A673 (cell line): ENCODE data around the gene HEXA. TPM values are rescaled to one million over a fixed set of nuclear protein-coding genes. Genes with fewer than 3 reads are reported as not detected.
"Not testable (repeated sequence)": the region's sequence is repeated elsewhere in the genome, so short reads cannot be mapped to it uniquely, and the experiment has no call there.

ENCODE experiments used
- BruUV-seq: library from RNA; stranded (reverse); fragments of 400-500 nt; replicated peaks from 2 replicates; lab custom pipeline; 2021; lab: Mats Ljungman, UMichigan
- CTCF ChIA-PET: fragments of 300-600 bp; sonication (Branson Sonifier 250); formaldehyde crosslinking; loops from one replicate; lab custom pipeline; 2022; ENCODE audit warnings: antibody characterized with exemption; lab: Charles Lee
- POLR2A ChIA-PET: fragments of 300-600 bp; sonication (Branson Sonifier 250); formaldehyde crosslinking; loops from one replicate; lab custom pipeline; 2022; ENCODE audit warnings: antibody characterized with exemption; ENCODE audit not compliant: low non-redundant PET; lab: Charles Lee
- DNase-seq: peaks from one replicate; pipeline ENCODE4 v3.0.0-alpha.2; 2015; ENCODE audit warnings: low spot score
- H3K27ac ChIP-seq: fragments of 200-600 bp; sonication (generic); 2 replicates; pipeline ENCODE4 v1.5.1; 2016; ENCODE audit warnings: mixed run types, low read depth, mild to moderate bottlenecking, mixed read lengths, antibody characterized with exemption, low read length; ENCODE audit not compliant: poor library complexity, severe bottlenecking
- H3K27me3 ChIP-seq: fragments of 200-600 bp; sonication (generic); replicated peaks from 2 replicates; pipeline ENCODE4 v1.6.1; 2017; ENCODE audit warnings: mixed run types, low read depth, mild to moderate bottlenecking, mixed read lengths, antibody characterized with exemption, low read length; ENCODE audit not compliant: insufficient read depth, poor library complexity
- H3K36me3 ChIP-seq: fragments of 200-600 bp; sonication (generic); 2 replicates; pipeline ENCODE4 v1.6.1; 2016; ENCODE audit warnings: mixed run types, mild to moderate bottlenecking, mixed read lengths, antibody characterized with exemption, low read length; ENCODE audit not compliant: insufficient read depth, poor library complexity, severe bottlenecking
- H3K4me1 ChIP-seq: fragments of 200-600 bp; sonication (generic); 2 replicates; pipeline ENCODE4 v1.6.1; 2017; ENCODE audit warnings: mixed run types, mild to moderate bottlenecking, mixed read lengths, antibody characterized with exemption, low read length; ENCODE audit not compliant: insufficient read depth, poor library complexity, severe bottlenecking
- H3K4me3 ChIP-seq: fragments of 200-600 bp; sonication (generic); 2 replicates; pipeline ENCODE4 v1.5.1; 2016; ENCODE audit warnings: low read depth, mixed run types, mild to moderate bottlenecking, mixed read lengths, low read length; ENCODE audit not compliant: poor library complexity, severe bottlenecking
- H3K9me3 ChIP-seq: fragments of 200-600 bp; sonication (generic); 2 replicates; pipeline ENCODE4 v1.6.1; 2016; ENCODE audit warnings: mixed run types, low read depth, mild to moderate bottlenecking, mixed read lengths, antibody characterized with exemption, low read length; ENCODE audit not compliant: poor library complexity, severe bottlenecking
- EZH2 ChIP-seq: fragments of 200-600 bp; sonication (generic); IDR thresholded peaks from 2 replicates; pipeline ENCODE4 v1.6.1; 2017; ENCODE audit warnings: borderline replicate concordance, low read depth, mild to moderate bottlenecking, mixed read lengths, antibody characterized with exemption, low read length; ENCODE audit not compliant: poor library complexity, severe bottlenecking
- intact Hi-C: fragments of 100-400 bp; cut with micrococcal nuclease; formaldehyde crosslinking; loops from one replicate; pipeline ENCODE4 v1.10.0; 2022; ENCODE audit not compliant: unreplicated experiment
- total RNA-seq: library from RNA; stranded (reverse); gene quantifications from 2 replicates; pipeline ENCODE4 v1.2.3, GENCODE V29; 2021
- TF ChIP-seq, protein P1 (sequence below): fragments of 300-800, 200-600 bp; sonication (generic); conservative IDR thresholded peaks from 2 replicates; pipeline ENCODE4 v1.5.1; 2017; ENCODE audit warnings: low read depth, mild to moderate bottlenecking, antibody characterized with exemption, low read length, moderate library complexity, mixed read lengths

HEXA gene
- total RNA-seq, 1 experiment from 2014 or later, result 64.8 TPM

DNA sequence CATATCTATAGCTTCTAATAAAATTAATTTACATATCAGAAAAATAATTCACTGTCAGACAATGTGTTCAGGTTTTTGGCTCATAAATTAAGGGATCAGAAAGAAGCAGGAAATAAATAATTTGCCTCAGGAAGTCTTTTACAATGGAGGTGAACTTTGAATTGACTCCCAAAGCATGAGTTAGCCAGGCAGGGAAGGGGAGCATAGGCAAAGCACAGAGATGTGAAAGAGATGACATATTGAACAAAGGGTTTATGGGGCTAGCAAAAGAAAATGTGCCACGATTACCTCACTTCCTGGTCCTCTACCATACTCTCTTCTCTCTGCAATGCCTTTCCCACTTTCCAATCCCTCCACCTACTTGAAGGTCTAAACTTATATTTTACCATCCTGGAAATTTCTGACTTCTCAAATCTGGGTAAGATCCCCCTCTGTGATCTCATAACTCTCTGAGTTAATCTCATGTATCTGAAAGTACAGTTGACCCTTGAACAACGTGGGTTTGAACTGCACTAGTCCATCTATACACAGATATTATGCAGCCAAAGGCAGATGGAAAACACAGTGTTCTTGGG, 4.1 kb upstream of the HEXA start:
- ChIA-PET CTCF (no interaction called here), POLR2A (no interaction called here)
- H3K36me3 ChIP-seq, result no peaks in the 10 kb centered on the region
- intact Hi-C loops, result no loop called here
- H3K27me3 ChIP-seq, result peaks cover 12% of the 10 kb centered on the region
- no peaks in the 10 kb centered on the region for H3K9me3 ChIP-seq
- H3K4me3 ChIP-seq, result no peak overlapping the region
- DNase-seq, result peak; percentile 73
- no peak for TF ChIP-seq EZH2
- TF ChIP-seq, protein P1, sequence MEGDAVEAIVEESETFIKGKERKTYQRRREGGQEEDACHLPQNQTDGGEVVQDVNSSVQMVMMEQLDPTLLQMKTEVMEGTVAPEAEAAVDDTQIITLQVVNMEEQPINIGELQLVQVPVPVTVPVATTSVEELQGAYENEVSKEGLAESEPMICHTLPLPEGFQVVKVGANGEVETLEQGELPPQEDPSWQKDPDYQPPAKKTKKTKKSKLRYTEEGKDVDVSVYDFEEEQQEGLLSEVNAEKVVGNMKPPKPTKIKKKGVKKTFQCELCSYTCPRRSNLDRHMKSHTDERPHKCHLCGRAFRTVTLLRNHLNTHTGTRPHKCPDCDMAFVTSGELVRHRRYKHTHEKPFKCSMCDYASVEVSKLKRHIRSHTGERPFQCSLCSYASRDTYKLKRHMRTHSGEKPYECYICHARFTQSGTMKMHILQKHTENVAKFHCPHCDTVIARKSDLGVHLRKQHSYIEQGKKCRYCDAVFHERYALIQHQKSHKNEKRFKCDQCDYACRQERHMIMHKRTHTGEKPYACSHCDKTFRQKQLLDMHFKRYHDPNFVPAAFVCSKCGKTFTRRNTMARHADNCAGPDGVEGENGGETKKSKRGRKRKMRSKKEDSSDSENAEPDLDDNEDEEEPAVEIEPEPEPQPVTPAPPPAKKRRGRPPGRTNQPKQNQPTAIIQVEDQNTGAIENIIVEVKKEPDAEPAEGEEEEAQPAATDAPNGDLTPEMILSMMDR, result no peak
- H3K27ac ChIP-seq, result no peak overlapping the region
- H3K4me1 ChIP-seq, result peaks cover 14% of the 10 kb centered on the region
- no TSS peak for BruUV-seq

DNA sequence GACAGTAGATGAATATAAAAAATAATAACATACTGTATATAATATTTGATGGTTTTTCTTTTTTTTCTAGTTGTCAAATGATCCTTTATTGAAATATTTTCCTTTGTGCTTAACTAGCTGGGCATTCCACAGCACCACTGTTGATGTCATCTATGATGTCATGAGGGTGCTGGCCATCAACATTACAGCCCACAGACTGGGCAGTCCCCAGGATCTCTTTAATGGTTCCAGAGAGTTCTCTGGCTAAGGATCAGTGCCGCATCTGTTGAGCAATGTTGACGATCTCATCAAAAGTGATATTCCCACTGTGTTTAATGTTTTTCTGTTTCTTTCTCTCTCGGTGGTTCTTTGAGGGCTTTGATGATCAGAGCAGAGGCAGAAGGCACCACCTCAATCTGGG, 3.3 kb upstream of the HEXA start:
- H3K36me3 ChIP-seq, H3K27me3 ChIP-seq, BruUV-seq, H3K4me3 ChIP-seq, POLR2A ChIA-PET, H3K27ac ChIP-seq, CTCF ChIA-PET, DNase-seq, H3K9me3 ChIP-seq, intact Hi-C loops: not testable (repeated sequence)
- peaks cover 21% of the 10 kb centered on the region for H3K4me1 ChIP-seq

DNA sequence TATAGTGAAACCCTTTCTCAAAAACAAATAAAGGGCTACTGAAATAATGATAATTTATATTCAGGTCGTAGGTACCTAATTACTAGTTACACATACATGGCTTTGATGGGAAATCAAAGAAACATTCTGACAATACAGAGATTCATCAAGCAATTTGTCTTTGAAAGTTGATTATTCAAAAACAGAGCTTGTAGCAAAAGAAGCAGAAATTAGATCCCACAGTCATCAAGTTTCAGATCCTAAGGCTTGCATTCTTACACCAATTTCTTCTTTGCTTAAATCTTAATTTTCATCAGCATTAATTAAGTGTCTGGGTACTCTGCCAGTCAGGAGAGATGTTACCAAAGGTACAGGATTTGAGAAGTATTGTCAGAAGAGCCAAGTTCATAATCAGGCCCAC, 1.5 kb upstream of the HEXA start:
- BruUV-seq, result no TSS peak
- POLR2A ChIA-PET, result no interaction called here
- no peak for DNase-seq
- Histone ChIP-seq H3K9me3 (no peaks in the 10 kb centered on the region), H3K4me1 (peaks cover 21% of the 10 kb centered on the region), H3K36me3 (no peaks in the 10 kb centered on the region), H3K4me3 (no peak overlapping the region), H3K27ac (no peak overlapping the region), H3K27me3 (no peaks in the 10 kb centered on the region)
- no peak for TF ChIP-seq EZH2
- TF ChIP-seq, protein P1, result no peak
- intact Hi-C loops, result no loop called here
- CTCF ChIA-PET, result no interaction called here

DNA sequence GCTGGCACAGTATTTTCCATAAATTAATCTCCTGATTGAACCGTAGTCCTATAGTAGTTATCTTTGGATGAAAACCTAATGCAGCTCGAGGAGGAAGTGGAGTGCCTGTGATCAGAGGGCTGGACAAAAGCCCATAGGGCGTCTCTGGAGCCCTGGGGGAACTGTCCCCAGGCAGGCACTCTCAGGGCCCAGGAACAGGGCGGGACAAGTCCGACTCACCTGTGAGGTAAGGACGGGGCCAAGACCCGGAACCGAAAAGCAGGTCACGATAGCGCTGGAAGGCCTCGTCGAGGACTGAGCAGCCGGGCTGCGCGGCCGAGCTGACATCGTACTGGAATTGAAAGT, 341 bp downstream of the HEXA start:
- Histone ChIP-seq H3K27me3 (no peaks in the 10 kb centered on the region), H3K9me3 (no peaks in the 10 kb centered on the region), H3K36me3 (no peaks in the 10 kb centered on the region), H3K27ac (peak overlapping the region; percentile 65), H3K4me3 (peak overlapping the region; percentile 79), H3K4me1 (peaks cover 17% of the 10 kb centered on the region)
- ChIA-PET CTCF (no interaction called here), POLR2A (no interaction called here)
- TF ChIP-seq, protein P1, result no peak
- no peak for TF ChIP-seq EZH2
- DNase-seq, result peak; percentile 4
- intact Hi-C loops, result no loop called here
- no TSS peak for BruUV-seq
